Skeletal muscle tissue (tissue), 4 donors: ENCODE data around the gene LIMS1. TPM values are rescaled to one million over a fixed set of nuclear protein-coding genes. Genes with fewer than 3 reads are reported as not detected.
"Not testable (repeated sequence)": the region's sequence is repeated elsewhere in the genome, so short reads cannot be mapped to it uniquely, and the experiment has no call there.

Experiments
- H3K27ac ChIP-seq: one replicate; pipeline ENCODE4 v1.7.0; 2013; ENCODE audit warnings: mild to moderate bottlenecking, low read depth, low read length, inconsistent platforms
- H3K27me3 ChIP-seq, 3 donors: one replicate each; pipeline ENCODE4 v1.7.0; 2013; ENCODE audit warnings: low read length in 3 of 3; ENCODE audit not compliant: control insufficient read depth in 3 of 3, insufficient read depth in 3 of 3
- H3K36me3 ChIP-seq, 3 donors: one replicate each; pipeline ENCODE4 v1.7.0; 2013; ENCODE audit warnings: low read length in 3 of 3; ENCODE audit not compliant: control insufficient read depth in 3 of 3, insufficient read depth in 3 of 3
- H3K4me1 ChIP-seq, 3 donors: one replicate each; pipeline ENCODE4 v1.7.0; 2013; ENCODE audit warnings: low read length in 3 of 3, mild to moderate bottlenecking in 3 of 3; ENCODE audit not compliant: control insufficient read depth in 3 of 3, insufficient read depth in 3 of 3
- H3K4me3 ChIP-seq, 3 donors: one replicate each; pipeline ENCODE4 v1.7.0; 2013; ENCODE audit warnings: low read length in 3 of 3
- H3K9ac ChIP-seq, 3 donors: one replicate each; pipeline ENCODE4 v1.7.0; 2013; ENCODE audit warnings: low read length in 3 of 3, mild to moderate bottlenecking in 3 of 3, moderate library complexity in 2 of 3, low read depth in 1 of 3
- H3K9me3 ChIP-seq, 3 donors: one replicate each; pipeline ENCODE4 v1.7.0; 2013; ENCODE audit warnings: low read length in 3 of 3; ENCODE audit not compliant: control insufficient read depth in 3 of 3
- total RNA-seq: library from RNA; depleted of rRNA; stranded (reverse); fragments of >200 nt; gene quantifications from one replicate; pipeline ENCODE4 v1.2.3, GENCODE V29; 2014
- donor health status: Osteomylitis.

Gene LIMS1
- total RNA-seq, 1 donor from 2014 or later = 26.6 TPM

DNA sequence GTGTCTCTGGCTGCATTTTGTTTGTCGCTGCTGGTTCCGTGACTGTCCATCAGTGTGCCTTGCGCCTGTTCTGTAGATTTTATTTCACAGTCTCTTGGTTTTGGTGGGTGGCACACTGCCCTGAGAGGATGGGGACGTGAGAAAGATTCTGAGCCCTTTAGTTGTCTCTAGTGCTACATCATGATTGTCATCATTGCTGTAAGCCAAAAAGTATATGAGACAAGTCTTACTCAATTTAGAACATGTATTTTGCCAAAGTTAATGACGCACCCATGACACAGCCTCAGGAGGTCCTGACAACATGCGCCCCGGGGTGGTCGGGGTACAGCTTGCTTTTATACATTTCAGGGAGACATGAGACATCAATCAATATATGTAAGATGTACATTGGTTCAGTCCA lies 119.2 kb downstream of the LIMS1 start:
- not testable (repeated sequence) for H3K4me1 ChIP-seq, H3K27me3 ChIP-seq, H3K4me3 ChIP-seq, H3K36me3 ChIP-seq, H3K9ac ChIP-seq, H3K9me3 ChIP-seq
- peak overlapping the region; percentile 77 for H3K27ac ChIP-seq

DNA sequence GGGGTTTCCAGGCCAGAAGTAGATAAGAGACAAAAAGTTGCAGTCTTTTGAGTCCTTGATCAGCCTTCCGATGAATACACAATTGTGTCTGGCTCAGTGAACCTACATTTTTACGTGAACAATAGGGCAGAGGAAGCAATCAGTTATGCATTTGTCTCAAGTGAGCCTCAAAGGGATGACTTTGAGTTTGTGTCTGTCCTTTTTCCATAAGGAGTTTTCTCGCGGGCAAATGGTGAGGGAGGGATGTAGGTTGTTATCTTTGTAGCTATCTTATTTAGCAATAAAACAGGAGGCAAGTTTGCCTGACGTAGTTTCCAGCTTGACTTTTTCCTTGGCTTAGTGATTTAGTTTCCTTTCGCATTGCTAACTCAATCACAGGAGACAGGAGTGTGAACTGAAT lies 119.6 kb downstream of the LIMS1 start:
- H3K9ac ChIP-seq, H3K4me3 ChIP-seq, H3K4me1 ChIP-seq, H3K36me3 ChIP-seq, H3K27me3 ChIP-seq, H3K9me3 ChIP-seq: not testable (repeated sequence)
- H3K27ac ChIP-seq = peak overlapping the region; percentile 77

DNA sequence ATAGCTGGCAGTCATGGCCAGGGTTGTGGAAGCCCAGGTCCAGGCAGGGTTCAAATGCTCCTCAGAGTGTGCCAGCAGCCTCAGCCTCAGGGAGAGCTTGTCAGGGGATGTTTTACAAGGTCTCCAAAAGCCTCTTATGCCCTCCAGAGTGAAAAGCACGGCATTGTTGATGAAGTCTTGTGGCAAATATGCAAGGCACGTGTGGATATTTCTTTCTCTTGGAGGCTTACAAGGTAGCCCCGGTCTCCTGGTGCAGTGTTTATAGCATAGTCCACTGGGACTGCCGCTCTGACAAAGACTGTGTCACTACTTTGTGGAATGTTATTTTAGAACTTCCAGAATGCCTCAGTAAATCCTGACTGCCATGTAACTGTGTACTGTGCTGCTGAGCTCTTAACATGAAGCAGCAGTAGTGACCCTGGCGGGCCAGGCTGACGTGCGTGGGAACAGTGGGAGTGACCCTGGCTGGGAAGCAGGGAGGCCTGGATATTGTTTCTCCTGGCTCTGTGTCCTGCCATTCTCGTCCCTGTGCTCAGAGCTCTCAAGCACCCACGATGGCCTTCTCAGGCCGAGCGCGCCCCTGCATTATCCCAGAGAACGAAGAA lies 120.4 kb downstream of the LIMS1 start:
- peak overlapping the region in 2 of 3 donors; percentile 45 to 62 for H3K9ac ChIP-seq
- H3K27me3 ChIP-seq, H3K36me3 ChIP-seq, H3K4me1 ChIP-seq, H3K9me3 ChIP-seq: not testable (repeated sequence)
- H3K27ac ChIP-seq = peak overlapping the region; percentile 77
- H3K4me3 ChIP-seq = peak overlapping the region in 1 of 3 donors; percentile 48

DNA sequence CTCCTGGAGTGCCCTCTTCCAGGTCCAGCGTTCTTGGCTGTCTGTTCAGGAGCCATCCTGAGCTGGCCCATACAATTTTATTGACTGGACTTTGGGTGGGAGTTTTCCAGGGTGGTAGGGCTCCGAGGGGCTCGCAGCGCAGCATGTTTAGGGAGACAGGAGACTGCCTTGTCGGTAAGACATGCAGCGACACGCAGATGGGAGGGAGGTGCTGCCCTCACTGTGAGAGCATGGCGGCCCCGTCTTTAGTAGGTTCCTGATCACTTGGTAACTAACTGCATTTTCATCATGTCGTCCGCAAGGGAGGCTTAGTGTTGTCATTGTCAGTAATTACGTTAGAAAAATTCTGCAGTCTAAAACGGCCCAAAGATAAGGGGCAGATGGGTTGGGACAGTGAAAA lies 121.0 kb downstream of the LIMS1 start:
- not testable (repeated sequence) for H3K4me3 ChIP-seq

DNA sequence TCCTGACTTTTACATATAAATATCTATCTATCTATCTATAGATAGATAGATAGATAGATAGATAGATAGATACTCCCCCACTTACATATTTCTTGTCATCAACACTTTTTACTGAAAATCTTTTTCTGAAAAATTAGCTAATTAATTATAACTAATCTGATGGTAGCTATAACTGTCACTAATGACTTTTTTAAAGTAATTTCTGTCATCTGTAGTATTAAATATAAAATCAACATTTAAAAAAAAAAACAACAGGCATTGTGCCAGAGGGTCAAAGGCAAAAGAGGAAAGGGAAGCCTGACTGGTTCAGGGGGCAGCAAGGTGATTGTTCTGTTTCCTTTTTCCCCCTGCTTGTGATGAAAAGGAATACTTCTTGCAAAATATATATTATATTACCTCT lies 122.0 kb downstream of the LIMS1 start:
- not testable (repeated sequence) for H3K4me1 ChIP-seq, H3K27ac ChIP-seq, H3K9me3 ChIP-seq, H3K4me3 ChIP-seq, H3K27me3 ChIP-seq, H3K36me3 ChIP-seq, H3K9ac ChIP-seq

More for the DNA sequence above, 121.0 kb downstream of the LIMS1 start:
- peak overlapping the region; percentile 77 for H3K27ac ChIP-seq
- not testable (repeated sequence) for H3K4me1 ChIP-seq, H3K27me3 ChIP-seq, H3K36me3 ChIP-seq, H3K9ac ChIP-seq, H3K9me3 ChIP-seq

DNA sequence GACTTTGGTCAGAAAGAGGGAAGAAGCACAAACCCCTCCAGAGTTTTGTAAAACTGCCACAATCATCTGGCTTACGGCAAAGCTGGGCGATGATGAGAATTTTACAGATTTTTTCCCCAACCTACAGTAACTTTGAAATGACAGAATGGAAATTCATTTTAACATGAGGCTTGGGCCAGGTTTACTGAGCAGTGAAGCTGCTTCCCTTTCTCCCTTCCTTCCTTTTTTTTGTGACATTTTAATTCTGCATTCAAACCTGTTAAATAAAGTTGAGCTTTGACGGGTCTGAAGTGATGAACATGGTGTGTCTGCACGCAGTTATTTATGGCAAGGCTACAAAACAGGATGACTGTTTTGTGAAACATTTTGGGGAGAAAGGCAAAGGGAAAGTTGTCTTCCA lies 123.2 kb downstream of the LIMS1 start:
- H3K27me3 ChIP-seq, H3K9me3 ChIP-seq, H3K9ac ChIP-seq, H3K36me3 ChIP-seq, H3K27ac ChIP-seq, H3K4me3 ChIP-seq: not testable (repeated sequence)
- H3K4me1 ChIP-seq = peaks cover 10 to 14% (median 11%) of the 10 kb centered on the region in 3 donors

DNA sequence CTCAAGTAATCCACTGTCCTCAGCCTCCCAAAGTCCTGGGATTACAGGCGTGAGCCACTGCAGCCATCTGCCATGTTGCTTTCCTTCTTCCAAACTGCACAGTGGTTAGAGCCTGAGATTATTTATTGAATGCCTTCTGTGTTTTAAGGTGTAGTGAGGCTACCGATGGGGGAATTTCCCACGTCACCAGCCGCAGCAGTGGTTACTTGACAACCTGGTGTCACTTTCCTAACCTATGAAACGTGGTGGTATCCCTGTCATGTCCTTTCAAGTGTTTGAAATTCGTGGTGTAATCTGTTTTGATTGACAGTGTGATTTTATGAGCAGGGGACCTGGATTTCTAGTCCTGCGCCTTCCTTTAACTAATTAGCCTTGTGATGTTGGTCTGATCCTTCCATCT lies 124.3 kb downstream of the LIMS1 start:
- not testable (repeated sequence) for H3K36me3 ChIP-seq, H3K4me3 ChIP-seq, H3K9ac ChIP-seq, H3K27me3 ChIP-seq, H3K9me3 ChIP-seq, H3K27ac ChIP-seq
- peaks cover 7 to 14% (median 9%) of the 10 kb centered on the region in 3 donors for H3K4me1 ChIP-seq

DNA sequence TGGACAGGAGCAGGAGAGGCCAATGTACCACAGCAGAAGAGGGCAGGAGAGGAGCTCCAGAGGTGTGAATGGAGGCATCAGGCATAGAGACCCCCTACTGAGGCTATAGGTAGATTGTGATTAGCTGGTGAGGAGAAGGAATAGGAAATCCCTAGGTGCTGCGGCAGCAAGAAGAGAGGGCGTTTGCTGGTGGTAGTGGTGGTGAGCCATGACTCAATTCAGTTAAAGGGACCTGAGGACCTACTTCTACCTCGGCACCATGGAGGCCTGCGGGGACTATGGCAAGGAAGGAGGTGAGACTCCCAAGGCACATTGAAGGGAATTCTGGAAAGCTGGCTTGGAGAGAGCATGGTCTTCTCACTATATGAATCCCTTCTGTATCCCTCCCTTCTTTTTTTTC lies 127.2 kb downstream of the LIMS1 start:
- not testable (repeated sequence) for H3K9ac ChIP-seq, H3K36me3 ChIP-seq, H3K4me3 ChIP-seq, H3K27me3 ChIP-seq, H3K9me3 ChIP-seq
- H3K4me1 ChIP-seq = peaks cover 5 to 14% (median 9%) of the 10 kb centered on the region in 3 donors
- H3K27ac ChIP-seq = peak overlapping the region; percentile 73

DNA sequence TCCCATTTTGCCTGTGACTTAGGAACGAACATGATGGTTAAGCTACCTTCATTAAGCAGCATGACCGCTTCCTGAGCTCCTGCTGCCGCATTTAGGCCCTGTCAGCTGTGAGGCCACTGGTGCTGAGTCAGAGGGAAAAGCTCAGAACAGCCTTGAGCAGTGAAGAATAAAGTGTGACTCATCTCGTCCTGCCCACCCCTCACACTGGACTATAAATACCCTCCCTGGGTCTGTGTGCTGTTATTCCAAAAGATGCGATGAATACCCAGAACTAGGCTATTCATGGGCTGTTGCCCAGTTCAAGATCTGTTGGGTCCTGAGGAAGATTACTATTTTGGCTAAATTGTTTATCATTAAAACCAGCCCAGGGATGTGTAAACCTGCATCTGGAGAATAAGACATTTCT lies 127.9 kb downstream of the LIMS1 start:
- not testable (repeated sequence) for H3K9me3 ChIP-seq, H3K27me3 ChIP-seq, H3K36me3 ChIP-seq, H3K4me3 ChIP-seq
- Histone ChIP-seq H3K4me1 (peaks cover 5 to 14% (median 9%) of the 10 kb centered on the region in 3 donors), H3K9ac (peak overlapping the region in 1 of 3 donors; percentile 27), H3K27ac (peak overlapping the region; percentile 73)

DNA sequence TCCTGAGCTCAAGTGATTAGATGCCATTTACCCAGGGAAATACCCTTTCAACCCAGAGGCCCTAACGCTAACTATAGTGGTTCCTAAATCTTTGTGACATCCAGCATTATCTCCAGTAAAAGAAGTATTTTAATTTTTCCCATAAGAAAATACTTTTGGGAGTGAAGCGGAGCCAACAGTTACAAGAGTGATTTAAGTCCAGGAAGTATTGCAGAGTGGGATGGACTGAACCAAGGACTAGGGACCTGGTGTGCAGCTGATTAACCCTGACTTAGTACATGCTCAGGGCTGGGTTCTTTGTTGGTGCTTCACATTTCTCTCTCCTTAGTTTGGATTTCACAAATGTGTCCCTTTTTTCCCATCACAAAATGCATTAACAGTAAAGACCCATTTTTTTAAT lies 129.1 kb downstream of the LIMS1 start:
- Histone ChIP-seq H3K4me1 (peaks cover 5 to 14% (median 9%) of the 10 kb centered on the region in 3 donors), H3K27ac (peak overlapping the region; percentile 73)
- H3K27me3 ChIP-seq, H3K9ac ChIP-seq, H3K36me3 ChIP-seq, H3K4me3 ChIP-seq, H3K9me3 ChIP-seq: not testable (repeated sequence)

DNA sequence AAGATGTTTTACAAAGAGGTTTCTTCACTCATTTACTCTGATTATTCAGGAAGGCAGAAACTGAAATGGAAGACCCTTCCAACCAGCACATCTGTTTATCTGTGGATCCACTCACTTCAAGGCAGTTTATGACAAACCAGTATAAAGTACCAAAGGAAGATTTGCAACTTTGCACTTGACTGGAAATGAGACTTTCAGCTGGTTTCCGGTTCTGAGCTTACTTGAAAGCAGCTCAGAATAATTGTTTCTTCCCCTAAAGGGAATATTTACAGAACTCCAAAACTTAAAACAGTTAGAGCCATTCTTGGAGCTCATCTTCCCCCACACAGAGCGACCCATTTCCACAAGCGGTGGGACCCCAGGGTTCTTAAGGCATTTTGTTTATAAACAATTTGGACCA lies 129.8 kb downstream of the LIMS1 start:
- peaks cover 5 to 14% (median 9%) of the 10 kb centered on the region in 3 donors for H3K4me1 ChIP-seq
- H3K4me3 ChIP-seq, H3K27ac ChIP-seq, H3K9ac ChIP-seq, H3K36me3 ChIP-seq, H3K27me3 ChIP-seq, H3K9me3 ChIP-seq: not testable (repeated sequence)
